ENCODE data around the gene OTOP3. TPM values are rescaled to one million over a fixed set of nuclear protein-coding genes. Genes with fewer than 3 reads are reported as not detected.

The OTOP3 gene
- total RNA-seq, 1 experiment from 2014 or later = not detected

- no peak for DNase-seq
- Histone ChIP-seq H4K91ac (ENCODE audit: insufficient read length, low read depth, low read length) (no peak overlapping the region), H2AFZ (ENCODE audit: low read length) (no peak overlapping the region), H3K79me1 (ENCODE audit: insufficient read depth, low read depth, low read length, poor library complexity, severe bottlenecking) (no peaks in the 10 kb centered on the region), H2BK120ac (ENCODE audit: low read depth, low read length, poor library complexity, severe bottlenecking) (no peak overlapping the region), H3K56ac (ENCODE audit: insufficient read length, low read depth, low read length) (no peak overlapping the region), H3K79me2 (ENCODE audit: insufficient read depth, low read length) (no peaks in the 10 kb centered on the region), H3K4ac (ENCODE audit: low read depth, low read length) (no peak overlapping the region), H3K4me2 (ENCODE audit: insufficient read depth, insufficient read length, low read length) (no peak overlapping the region), H3K4me1 (ENCODE audit: insufficient read depth, low read length) (no peaks in the 10 kb centered on the region; the same call in 1 of the 2 replicates), H2BK5ac (ENCODE audit: insufficient read length, low read length) (no peak overlapping the region), H3K23ac (ENCODE audit: insufficient read length, low read depth, low read length) (no peak overlapping the region), H2BK15ac (ENCODE audit: low read depth, low read length) (no peak overlapping the region), H3K9me3 (ENCODE audit: control insufficient read depth, low read depth, low read length) (no peaks in the 10 kb centered on the region), H3K27ac (ENCODE audit: insufficient read length, low read depth, low read length) (no peak overlapping the region), H3K27me3 (ENCODE audit: insufficient read depth, low read length) (peaks cover 25% of the 10 kb centered on the region), H3K23me2 (ENCODE audit: insufficient read length, low read depth, low read length, poor library complexity, severe bottlenecking) (peaks cover 14% of the 10 kb centered on the region), H2BK12ac (ENCODE audit: insufficient read length, low read depth, low read length) (no peak overlapping the region), H4K5ac (ENCODE audit: insufficient read length, low read depth, low read length) (no peak overlapping the region), H3T11ph (ENCODE audit: low read length) (no peak overlapping the region), H3K9ac (ENCODE audit: extremely low read depth, insufficient read length, low read length) (no peak overlapping the region), H2BK20ac (ENCODE audit: low read depth, low read length, poor library complexity, severe bottlenecking) (no peak overlapping the region), H3K14ac (ENCODE audit: insufficient read depth, low read length) (no peak overlapping the region), H3K18ac (ENCODE audit: insufficient read length, low read depth, low read length) (no peak overlapping the region), H2AK5ac (ENCODE audit: insufficient read length, low read length) (no peak overlapping the region), H4K8ac (replicated peaks; ENCODE audit: insufficient read length, low read depth, low read length) (no peak overlapping the region), H4K20me1 (ENCODE audit: control insufficient read depth, insufficient read depth, insufficient read length) (no peaks in the 10 kb centered on the region)
- peaks cover 78% of the 10 kb centered on the region for H3K27me3 Mint-ChIP-seq (ENCODE audit: low read depth)
- no peak overlapping the region for H3K4me3 Mint-ChIP-seq
- WGBS (ENCODE audit: extremely low coverage, insufficient read length, low lambda C conversion rate) = no CpG with 5 or more reads among the region's 8 CpGs
- no peak overlapping the region for H3K27ac Mint-ChIP-seq
- peaks cover 17 to 28% of the 10 kb centered on the region in 2 experiments for H3K4me1 Mint-ChIP-seq
- no peak for TF ChIP-seq CTCF (conservative IDR thresholded peaks at IDR 0.05)
- H3K9me3 Mint-ChIP-seq = no peaks in the 10 kb centered on the region; a peak in 1 of 5 replicates
- H3K36me3 Mint-ChIP-seq (ENCODE audit: insufficient read depth in 1 of 3, low read depth in 3 of 3) = no peaks in the 10 kb centered on the region
These were observed 3.8 kb downstream of the OTOP3 start for GRCh38 chr17:74939534-74939933.

Measured in H9 (cell line).